ENCODE measurements around the gene SCIMP.

GRCh38 chr17:5198472-5198871 lies 36.2 kb downstream of the SCIMP start:
- TF ChIP-seq CTCF (conservative IDR thresholded peaks at IDR 0.05) = no peak
- TF ChIP-seq ZFX (IDR thresholded peaks at IDR 0.05) = no peak

All from C4-2B (cell line).